HG02852 (cell line): ENCODE measurements around the gene TMEM61.

Experiments used
- ATAC-seq: cut with Tn5 transposase; IDR thresholded peaks from one replicate; pipeline ENCODE4 v1.9.1; 2021; ENCODE audit warnings: mild to moderate bottlenecking, moderate library complexity; ENCODE audit not compliant: unreplicated experiment

Gene TMEM61

GRCh38 chr1:54984131-54984842, 3.9 kb downstream of the TMEM61 start:
- no peak for ATAC-seq

GRCh38 chr1:54985556-54985955, 5.1 kb downstream of the TMEM61 start:
- no peak for ATAC-seq

GRCh38 chr1:54986025-54986424, 5.6 kb downstream of the TMEM61 start:
- ATAC-seq: no peak

GRCh38 chr1:54986533-54986932, 6.1 kb downstream of the TMEM61 start:
- no peak for ATAC-seq

GRCh38 chr1:54987427-54987826, 7.0 kb downstream of the TMEM61 start:
- no peak for ATAC-seq

- no peak for ATAC-seq
These were observed 7.7 kb downstream of the TMEM61 start for GRCh38 chr1:54987919-54988705.

GRCh38 chr1:54988975-54989374, 8.5 kb downstream of the TMEM61 start:
- ATAC-seq: no peak

- ATAC-seq: no peak
These were observed 9.0 kb downstream of the TMEM61 start for GRCh38 chr1:54989473-54989872.

- no peak for ATAC-seq
These were observed 9.8 kb downstream of the TMEM61 start for GRCh38 chr1:54989968-54990810.

GRCh38 chr1:54990916-54991315, 10.5 kb downstream of the TMEM61 start:
- no peak for ATAC-seq

- ATAC-seq: no peak
These were observed 11.5 kb downstream of the TMEM61 start for GRCh38 chr1:54991939-54992338.

GRCh38 chr1:54993140-54993539, 12.7 kb downstream of the TMEM61 start:
- ATAC-seq: no peak

- no peak for ATAC-seq
These were observed 14.0 kb downstream of the TMEM61 start for GRCh38 chr1:54994355-54994990.

GRCh38 chr1:54995013-54995760, 14.8 kb downstream of the TMEM61 start:
- no peak for ATAC-seq

GRCh38 chr1:54995835-54996234, 15.4 kb downstream of the TMEM61 start:
- no peak for ATAC-seq

GRCh38 chr1:54996359-54996868, 16.0 kb downstream of the TMEM61 start:
- peak; percentile 71 for ATAC-seq

- no peak for ATAC-seq
These were observed 16.7 kb downstream of the TMEM61 start for GRCh38 chr1:54996869-54997710.

- ATAC-seq: no peak
These were observed 17.2 kb downstream of the TMEM61 start for GRCh38 chr1:54997711-54997986.

- no peak for ATAC-seq
These were observed 17.7 kb downstream of the TMEM61 start for GRCh38 chr1:54998100-54998499.
